Stimulated activated CD8-positive, alpha-beta memory T cell treated with anti-CD3 and anti-CD28 coated beads, Interleukin-2, amount 100 ng/mL, for 1 hour (primary cell): ENCODE results near the gene CADPS.

ENCODE experiments used
- DNase-seq, 2 donors: peaks; one replicate each; pipeline ENCODE4 v3.0.0-alpha.2; 2020; ENCODE audit warnings: low read depth in 2 of 2

The CADPS gene

GRCh38 chr3:62688050-62688449 lies 187.2 kb downstream of the CADPS start:
- DNase-seq: no peak

GRCh38 chr3:62686503-62687294 lies 188.5 kb downstream of the CADPS start:
- no peak for DNase-seq

- DNase-seq: no peak
These were observed 192.4 kb downstream of the CADPS start for GRCh38 chr3:62682826-62683225.

DNA sequence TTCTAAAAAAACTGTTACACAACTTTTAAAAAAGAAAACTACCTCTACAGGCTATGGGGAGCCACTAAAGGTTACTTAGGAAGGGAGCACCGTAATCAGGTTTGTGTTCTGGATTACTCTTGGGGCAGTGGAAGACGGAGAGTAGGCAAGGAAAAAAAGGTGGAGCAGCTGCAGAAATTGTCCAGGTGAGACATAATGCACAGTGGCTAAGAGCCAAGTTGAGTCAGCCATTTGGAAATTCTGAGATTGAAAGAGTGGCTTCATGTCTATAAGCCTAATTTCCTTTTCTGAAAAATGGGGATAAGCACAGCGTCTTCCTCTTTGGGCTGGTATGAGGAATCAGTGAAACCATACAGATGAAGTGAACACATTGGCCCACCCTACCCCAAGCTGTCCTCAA lies 195.2 kb downstream of the CADPS start:
- DNase-seq: no peak

DNA sequence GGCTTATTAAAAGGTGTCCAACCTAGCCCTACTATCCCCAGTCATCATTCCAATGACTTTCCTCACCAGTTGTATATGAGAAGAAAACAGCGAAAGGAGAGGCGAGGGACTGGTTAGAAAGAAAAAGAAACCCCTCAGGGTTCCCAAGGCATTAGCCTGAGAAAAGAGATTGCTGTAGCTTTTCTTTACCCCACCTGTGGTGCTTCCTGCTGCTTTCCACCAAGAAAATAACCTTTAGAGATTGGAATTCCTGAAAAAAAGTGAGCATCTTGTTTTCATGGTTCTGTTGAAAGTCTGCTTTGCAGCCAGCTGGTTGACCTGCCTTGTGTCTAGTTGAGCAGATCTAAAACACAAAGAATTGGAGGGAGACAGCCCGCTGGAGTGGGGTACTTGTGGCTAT lies 196.4 kb downstream of the CADPS start:
- no peak for DNase-seq

DNA sequence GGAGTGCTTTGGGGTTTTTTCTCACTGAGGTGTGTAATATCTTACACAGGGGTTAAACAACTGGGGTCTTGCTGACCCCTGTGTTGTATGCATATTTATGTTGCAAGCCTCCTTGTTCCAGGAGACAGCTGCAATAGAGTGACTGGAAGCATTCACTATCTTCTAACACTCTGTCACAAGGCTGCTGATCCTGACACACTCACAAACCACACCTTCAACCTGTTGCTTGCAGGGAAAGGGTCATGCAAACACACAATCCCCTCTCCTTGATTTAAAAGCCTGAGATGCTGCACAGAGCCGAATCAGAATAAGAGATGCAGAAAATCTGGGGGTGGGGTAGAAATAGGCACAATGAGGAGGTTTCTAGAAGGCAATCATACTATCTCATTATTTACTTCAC lies 197.3 kb downstream of the CADPS start:
- DNase-seq: no peak

- DNase-seq: no peak
These were observed 198.4 kb downstream of the CADPS start for GRCh38 chr3:62676689-62677271.

DNA sequence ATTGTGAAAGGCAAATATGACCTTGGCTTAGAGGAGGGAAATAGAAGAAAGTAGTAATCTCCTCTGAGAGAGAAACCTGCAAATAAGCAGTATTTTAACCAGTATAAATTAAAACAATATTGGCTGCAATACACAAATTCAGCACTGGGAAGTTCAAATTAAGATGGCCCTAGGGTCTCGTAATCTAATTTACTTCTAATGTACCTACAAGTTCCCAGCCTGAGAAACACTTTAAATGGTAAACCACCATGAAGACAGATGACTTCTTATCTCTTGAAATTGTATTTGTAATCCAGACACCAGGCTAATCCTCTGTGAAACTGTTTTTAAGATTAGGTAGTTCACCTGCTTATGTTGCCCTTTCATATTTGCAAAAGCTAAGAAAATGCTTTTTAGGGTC lies 199.7 kb downstream of the CADPS start:
- no peak for DNase-seq

- DNase-seq: no peak
These were observed 202.3 kb downstream of the CADPS start for GRCh38 chr3:62672988-62673313.

GRCh38 chr3:62672270-62672987 lies 202.8 kb downstream of the CADPS start:
- no peak for DNase-seq

DNA sequence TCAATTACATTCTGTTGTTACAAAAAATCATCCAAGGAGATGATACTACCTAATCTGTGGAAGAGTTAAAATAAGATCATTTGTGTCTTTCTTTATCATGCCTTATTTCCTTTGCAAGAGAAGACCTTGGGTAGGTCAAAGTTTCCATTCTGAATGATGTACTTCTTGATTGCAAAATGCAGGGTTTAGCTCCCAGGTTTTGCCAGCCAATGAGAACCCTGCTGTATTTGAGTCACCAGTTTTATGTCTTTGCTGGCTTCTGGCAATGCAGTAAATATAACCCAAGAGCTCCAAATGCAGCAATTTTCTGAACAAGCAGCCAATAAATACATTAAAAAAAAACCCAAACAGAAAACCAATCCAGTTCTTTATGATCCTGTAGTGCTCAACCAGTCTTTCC lies 204.9 kb downstream of the CADPS start:
- no peak for DNase-seq

DNA sequence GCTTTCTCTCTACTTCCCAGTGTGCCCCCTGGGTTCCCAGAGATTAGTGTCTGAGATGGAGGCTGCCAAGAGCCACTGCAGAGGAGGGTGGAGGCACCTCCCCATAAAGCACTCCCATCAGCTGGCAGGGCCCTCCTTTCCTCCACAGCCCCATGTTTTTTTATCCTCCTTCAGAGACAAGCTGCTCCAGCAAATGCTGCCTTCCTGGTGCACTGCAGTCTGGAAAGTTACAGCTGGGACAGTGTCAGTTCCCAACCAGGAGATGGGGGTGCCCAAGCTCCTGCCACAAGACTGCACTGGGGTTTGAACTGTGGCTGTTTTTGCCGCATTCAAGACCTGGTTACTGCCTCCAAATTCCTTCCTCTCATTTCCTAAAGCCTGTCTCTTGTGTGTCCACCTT lies 206.1 kb downstream of the CADPS start:
- no peak for DNase-seq

DNA sequence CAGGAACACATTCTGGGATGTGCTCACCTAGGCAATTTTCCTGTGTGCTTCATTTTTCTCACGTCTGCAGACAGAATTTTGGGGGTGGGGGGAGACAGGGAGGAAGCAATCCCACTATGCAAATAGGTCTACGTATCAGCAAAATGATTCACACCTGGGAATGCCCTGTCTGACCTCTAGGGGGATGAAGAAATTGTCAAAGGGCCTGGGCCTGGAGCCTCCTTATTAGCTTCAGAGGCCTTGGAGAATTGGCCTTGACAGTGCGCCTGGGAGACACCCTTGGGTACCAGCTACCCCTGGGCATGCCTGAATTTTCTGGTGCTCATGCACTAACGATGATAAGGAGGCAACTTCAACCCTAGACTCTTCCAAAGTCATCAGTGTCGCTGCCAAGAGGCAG lies 207.5 kb downstream of the CADPS start:
- DNase-seq: no peak

GRCh38 chr3:62665627-62666437 lies 209.4 kb downstream of the CADPS start:
- DNase-seq: no peak

- DNase-seq: no peak
These were observed 212.5 kb downstream of the CADPS start for GRCh38 chr3:62662677-62663076.

GRCh38 chr3:62659660-62660059 lies 215.6 kb downstream of the CADPS start:
- DNase-seq: no peak

- no peak for DNase-seq
These were observed 219.5 kb downstream of the CADPS start for GRCh38 chr3:62655691-62656063.

DNA sequence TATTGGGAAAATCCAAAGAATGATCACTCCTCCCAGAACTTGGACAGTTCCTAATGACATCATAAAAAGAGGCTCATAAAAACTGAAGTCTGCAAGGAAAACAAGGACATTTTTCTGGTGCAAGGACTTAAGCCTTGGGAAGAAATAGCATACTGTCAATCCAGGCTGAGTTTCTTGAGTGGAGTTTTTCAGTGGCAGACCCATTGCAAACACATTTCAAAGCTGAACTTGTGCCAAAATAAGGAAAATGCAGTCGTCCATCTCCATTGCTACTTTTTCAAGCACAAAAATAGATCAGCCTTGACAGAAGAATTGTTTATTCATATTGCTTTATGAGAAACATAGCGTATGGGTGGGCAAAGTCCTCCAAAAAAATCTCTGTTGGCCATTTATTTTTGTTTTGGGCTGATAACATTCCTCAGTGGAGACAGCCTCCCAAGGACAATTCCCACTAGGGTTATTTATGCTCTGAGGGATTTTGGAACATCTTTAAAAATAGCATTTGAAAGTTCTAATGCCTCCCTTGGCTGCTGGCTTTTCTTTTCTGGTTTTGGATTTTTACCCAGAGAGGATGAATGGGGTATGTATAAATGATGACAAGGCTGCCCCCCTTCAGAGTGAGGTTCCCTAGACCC lies 220.0 kb downstream of the CADPS start:
- no peak for DNase-seq

DNA sequence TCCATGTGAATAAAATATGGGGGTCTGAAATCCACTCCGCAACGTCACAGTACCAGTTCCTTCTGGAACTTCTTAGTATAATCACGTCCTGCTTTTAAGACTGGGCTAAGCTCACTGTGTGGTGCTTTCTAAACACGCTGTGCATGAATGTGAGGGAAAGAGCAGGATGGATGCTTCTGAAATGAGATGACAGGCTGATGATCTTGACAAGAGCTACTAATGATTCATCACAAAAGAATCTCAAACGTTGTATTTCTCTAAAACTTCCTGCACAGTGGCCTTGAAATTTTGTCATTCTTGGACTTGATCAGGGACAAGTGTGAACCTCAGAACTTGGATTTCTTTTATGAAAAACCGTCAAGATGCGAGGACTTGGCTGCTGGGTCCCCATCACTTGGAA lies 221.4 kb downstream of the CADPS start:
- DNase-seq: no peak

DNA sequence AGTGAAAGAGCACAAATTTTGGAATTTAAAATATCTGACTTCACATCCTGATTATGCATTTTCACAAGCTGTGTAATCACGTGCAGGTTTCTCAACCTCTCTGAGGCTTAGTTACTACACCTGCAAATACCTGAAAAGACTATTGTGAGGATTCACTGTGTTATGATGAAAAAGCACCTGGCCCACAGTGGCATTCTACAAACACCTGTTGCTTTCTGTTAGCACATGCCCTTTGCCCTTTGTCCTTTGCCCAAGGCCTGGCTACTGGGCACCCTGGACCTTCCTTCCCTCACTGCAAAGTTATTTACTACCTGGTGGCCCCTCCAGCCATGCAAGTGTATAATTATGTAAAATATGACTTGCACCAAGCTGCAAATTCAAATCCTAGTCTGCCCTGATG lies 227.5 kb downstream of the CADPS start:
- no peak for DNase-seq

DNA sequence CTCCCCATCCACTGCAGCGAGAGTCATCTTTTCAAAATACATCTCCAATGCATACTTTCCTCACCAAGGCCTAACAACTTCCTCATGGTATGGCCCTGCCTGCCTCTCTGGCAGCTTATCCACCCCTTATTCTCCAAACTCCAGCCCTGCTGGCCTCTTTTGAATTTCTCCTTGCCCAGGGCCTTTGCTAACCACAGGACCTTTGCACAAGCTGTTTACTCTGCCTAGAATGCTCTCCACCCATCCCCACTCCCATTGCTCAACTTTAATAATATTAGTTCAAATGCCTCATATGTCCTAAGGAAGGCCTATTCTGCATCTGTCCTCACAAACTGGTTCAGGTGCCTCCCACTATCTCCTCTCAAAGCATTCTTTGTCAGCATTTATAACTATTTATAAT lies 230.7 kb downstream of the CADPS start:
- DNase-seq: no peak

GRCh38 chr3:62638316-62638715 lies 236.9 kb downstream of the CADPS start:
- no peak for DNase-seq
